Pancreas (tissue), 10 donors: ENCODE data around the gene RRAD. TPM values are rescaled to one million over a fixed set of nuclear protein-coding genes. Genes with fewer than 3 reads are reported as not detected.
"Not testable (repeated sequence)": the region's sequence is repeated elsewhere in the genome, so short reads cannot be mapped to it uniquely, and the experiment has no call there.

Experiments used
- ATAC-seq, 4 donors: fragments of 200-7000 bp; cut with Tn5 transposase; one replicate each; pipeline versions ENCODE4 v1.8.0 to v1.9.1; 2020; ENCODE audit warnings: mild to moderate bottlenecking in 4 of 4, moderate library complexity in 4 of 4
- DNase-seq, 6 donors: peaks; one replicate each; pipeline ENCODE4 v3.0.0-alpha.2; 2020
- FAIRE-seq: peaks from 2 replicates; lab custom pipeline; 2012; peaks lifted over from hg19 to GRCh38; lab: Jason Lieb, UNC
- H3K27ac ChIP-seq, 4 donors: fragments of 200-600 bp; sonication (generic); 1 replicate in 3 of 4; 2 replicates in 1 of 4; pipeline versions ENCODE4 v1.5.0 to v1.8.0; 2020
- H3K27me3 ChIP-seq, 4 donors: fragments of 200-600 bp; one replicate each; pipeline ENCODE4 v1.8.0; 2021
- H3K36me3 ChIP-seq, 3 donors: fragments of 200-600 bp; sonication (generic) in 1 of 3; one replicate each; pipeline versions ENCODE4 v1.5.0 to v1.8.0; 2020 to 2021
- H3K4me1 ChIP-seq, 3 donors: fragments of 200-600 bp; one replicate each; pipeline ENCODE4 v1.8.0; 2021
- H3K4me3 ChIP-seq, 4 donors: fragments of 200-600 bp; sonication (generic) in 2 of 4; one replicate each; pipeline versions ENCODE4 v1.5.0 to v1.8.0; 2020 to 2021
- H3K9me3 ChIP-seq, 4 donors: fragments of 200-600 bp; one replicate each; pipeline ENCODE4 v1.8.0; 2021
- CTCF ChIP-seq, 4 donors: fragments of 200-600 bp; sonication (generic) in 3 of 4; IDR thresholded peaks; one replicate each; pipeline versions ENCODE4 v1.5.0 to v1.8.0; 2021; ENCODE audit warnings: antibody characterized with exemption in 4 of 4
- WGBS, 2 donors: extraction: QIAGEN DNeasy Blood & Tissue Kit; methylation state at CpG; one replicate each; pipeline ENCODE4 v1.1.7; 2013; 5-methylcytosine and 5-hydroxymethylcytosine counted together
- intact Hi-C, 3 donors: fragments of 100-400 bp; cut with DNase I; formaldehyde crosslinking; loops; one replicate each; pipeline versions ENCODE4 v1.11.1 to v1.14.2; 2022
- polyA plus RNA-seq, 2 donors: library from polyadenylated mRNA; stranded (reverse); fragments of 200-250 nt; gene quantifications; one replicate each; pipeline ENCODE4 v1.2.3, GENCODE V29; 2013
- total RNA-seq, 6 donors: library from RNA; stranded (reverse); fragmentation: NEBNext Ultra II Directional in 4 of 6; extraction: Animal tissue kit (Norgen Biotek cat#: 25700) in 4 of 6; gene quantifications; one replicate each; pipeline versions ENCODE4 v1.2.1 to v1.2.4, GENCODE V29; 2021 to 2023
- donor health status: healthy with polysubstance abuse.
- donor health status: DM: no; HTN: no; CAD: no; lungs with moderate emphysema.
- donor health status: DM: no; HTN: no; CAD: no.
- donor health status: control.
- donor health status: control.
- donor health status: Bipolar disorder and iron deficiency.
- donor health status: DM: yes; HTN: yes; CAD: no.
- donor health status: DM: no; HTN: no; CAD: no.
- donor health status: DM: no; HTN: no; CAD: no.
- donor health status: DM: yes; HTN: yes; CAD: no.

RRAD gene
- 1 to 10 TPM in 1 of 6 donors, under 1 TPM in 5; 0.20 to 2.7 (median 0.53) TPM for total RNA-seq
- polyA plus RNA-seq = 1 to 10 TPM; 2.7 to 2.9 TPM

- intact Hi-C loops = no loop called here
- 16 to 17% methylated on average over 34 to 42 of the region's 42 CpGs for WGBS, 2 donors
- no peaks in the 10 kb centered on the region for H3K4me1 ChIP-seq
Measured at GRCh38 chr16:66925322-66925840, at the start of gene RRAD. TSS of gene RRAD (minus strand) at chr16:66925535. CDS start at chr16:66925179, 356 bp downstream.

GRCh38 chr16:66974932-66975246 is 49.6 kb upstream of the RRAD start:
- not testable (repeated sequence) for FAIRE-seq, DNase-seq, H3K4me1 ChIP-seq, H3K27me3 ChIP-seq, H3K4me3 ChIP-seq, ATAC-seq, H3K36me3 ChIP-seq, H3K27ac ChIP-seq, H3K9me3 ChIP-seq
- WGBS, 2 donors = 53 to 66% methylated on average over 9 to 11 of the region's 11 CpGs
- intact Hi-C loops = loop anchor here (5.0 to 10.0 kb wide), 4 partner anchors 60 to 190 kb away; partner anchors contain the start of genes B3GNT9 (in 2 of the 3), CDH16 (in 1 of the 3), FBXL8 (in 1 of the 3) and HSF4 (in 1 of the 3)

More at GRCh38 chr16:66925322-66925840, at the start of gene RRAD:
- ATAC-seq (peak in 3 of 4 donors; percentile 14 to 41 (median 33)), DNase-seq (peak in 1 of 6 donors; percentile 75), FAIRE-seq (no peak)
- Histone ChIP-seq H3K4me3 (peak within 1 kb of the TSS in 2 of 4 donors; percentile 4 to 38), H3K27ac (no peak within 1 kb of the TSS), H3K27me3 (no peaks in the 10 kb centered on the region), H3K9me3 (no peaks in the 10 kb centered on the region), H3K36me3 (no peaks in the 10 kb centered on the region)
- TF ChIP-seq CTCF (IDR thresholded peaks at IDR 0.05) = no peak

GRCh38 chr16:66974156-66974931 is 49.0 kb upstream of the RRAD start:
- intact Hi-C loops = loop anchor here (10.0 kb wide), 3 partner anchors 60 to 190 kb away; partner anchors contain the start of genes B3GNT9 (in 1 of the 3), CDH16 (in 1 of the 3), FBXL8 (in 1 of the 3) and HSF4 (in 1 of the 3)
- H3K27me3 ChIP-seq, ATAC-seq, H3K36me3 ChIP-seq, H3K9me3 ChIP-seq, H3K4me1 ChIP-seq, H3K4me3 ChIP-seq, H3K27ac ChIP-seq, DNase-seq, FAIRE-seq: not testable (repeated sequence)
- WGBS, 2 donors = 75 to 84% methylated on average over 28 to 32 of the region's 32 CpGs

- intact Hi-C loops = loop anchor here (10.0 kb wide), 3 partner anchors 59 to 191 kb away; partner anchors contain the start of genes B3GNT9 (in 1 of the 3), CDH16 (in 1 of the 3), FBXL8 (in 1 of the 3) and HSF4 (in 1 of the 3)
Measured at GRCh38 chr16:66973716-66974115, 48.4 kb upstream of the RRAD start.

GRCh38 chr16:66972983-66973382 is 47.6 kb upstream of the RRAD start:
- H3K27ac ChIP-seq = no peak overlapping the region
- intact Hi-C loops = loop anchor here (10.0 kb wide), 3 partner anchors 58 to 192 kb away; partner anchors contain the start of genes B3GNT9 (in 1 of the 3), CDH16 (in 1 of the 3), FBXL8 (in 1 of the 3) and HSF4 (in 1 of the 3)

More at GRCh38 chr16:66973716-66974115, 48.4 kb upstream of the RRAD start:
- FAIRE-seq (no peak), DNase-seq (no peak), ATAC-seq (no peak)
- no peak overlapping the region for H3K27ac ChIP-seq
- no peak for TF ChIP-seq CTCF (IDR thresholded peaks at IDR 0.05)
- 71 to 85% methylated on average over 6 of the region's 6 CpGs for WGBS, 2 donors
- H3K27me3 ChIP-seq = no peaks in the 10 kb centered on the region
- H3K9me3 ChIP-seq = no peaks in the 10 kb centered on the region
- no peaks in the 10 kb centered on the region for H3K36me3 ChIP-seq
- no peaks in the 10 kb centered on the region for H3K4me1 ChIP-seq
- H3K4me3 ChIP-seq = no peak overlapping the region

More at GRCh38 chr16:66972983-66973382, 47.6 kb upstream of the RRAD start:
- Histone ChIP-seq H3K27me3 (no peaks in the 10 kb centered on the region), H3K4me1 (no peaks in the 10 kb centered on the region), H3K9me3 (no peaks in the 10 kb centered on the region), H3K4me3 (no peak overlapping the region), H3K36me3 (no peaks in the 10 kb centered on the region)
- DNase-seq (no peak), FAIRE-seq (no peak), ATAC-seq (no peak)
- WGBS, 2 donors = 89 to 92% methylated on average over 9 of the region's 9 CpGs
- TF ChIP-seq CTCF (IDR thresholded peaks at IDR 0.05) = no peak
